Astrocyte (in vitro differentiated cells and primary cell): ENCODE data around the gene PDZD11.

Experiments
- EZH2 ChIP-seq: IDR thresholded peaks from 2 replicates; pipeline ENCODE4 v1.6.1; 2012; ENCODE audit warnings: mild to moderate bottlenecking, low read length, inconsistent platforms; ENCODE audit not compliant: insufficient read depth
- TF ChIP-seq, protein P1 (sequence below): IDR thresholded peaks from 2 replicates; pipeline ENCODE4 v1.5.1; 2011; ENCODE audit warnings: low read depth, mild to moderate bottlenecking, inconsistent platforms, low read length, moderate library complexity; ENCODE audit not compliant: insufficient read depth

DNA sequence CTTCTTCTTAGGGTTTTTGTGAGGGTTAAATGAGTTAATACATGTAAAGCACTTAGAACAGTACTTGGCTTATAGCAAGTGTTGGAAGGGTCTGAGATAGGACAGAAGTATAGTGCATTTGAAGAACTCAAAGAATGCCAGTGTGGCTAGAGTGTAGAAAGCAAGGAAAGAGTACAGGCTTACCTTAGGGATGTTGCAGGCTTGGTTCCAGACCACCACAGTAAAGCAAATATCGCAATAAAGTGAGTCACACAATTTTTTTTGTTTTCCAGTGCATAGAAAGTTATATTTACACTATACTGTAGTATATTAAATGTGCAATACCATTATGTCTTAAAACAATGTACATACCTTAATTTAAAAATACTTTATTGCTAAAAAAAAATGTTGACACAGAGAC, 41.4 kb upstream of the PDZD11 start:
- TF ChIP-seq, protein P1, sequence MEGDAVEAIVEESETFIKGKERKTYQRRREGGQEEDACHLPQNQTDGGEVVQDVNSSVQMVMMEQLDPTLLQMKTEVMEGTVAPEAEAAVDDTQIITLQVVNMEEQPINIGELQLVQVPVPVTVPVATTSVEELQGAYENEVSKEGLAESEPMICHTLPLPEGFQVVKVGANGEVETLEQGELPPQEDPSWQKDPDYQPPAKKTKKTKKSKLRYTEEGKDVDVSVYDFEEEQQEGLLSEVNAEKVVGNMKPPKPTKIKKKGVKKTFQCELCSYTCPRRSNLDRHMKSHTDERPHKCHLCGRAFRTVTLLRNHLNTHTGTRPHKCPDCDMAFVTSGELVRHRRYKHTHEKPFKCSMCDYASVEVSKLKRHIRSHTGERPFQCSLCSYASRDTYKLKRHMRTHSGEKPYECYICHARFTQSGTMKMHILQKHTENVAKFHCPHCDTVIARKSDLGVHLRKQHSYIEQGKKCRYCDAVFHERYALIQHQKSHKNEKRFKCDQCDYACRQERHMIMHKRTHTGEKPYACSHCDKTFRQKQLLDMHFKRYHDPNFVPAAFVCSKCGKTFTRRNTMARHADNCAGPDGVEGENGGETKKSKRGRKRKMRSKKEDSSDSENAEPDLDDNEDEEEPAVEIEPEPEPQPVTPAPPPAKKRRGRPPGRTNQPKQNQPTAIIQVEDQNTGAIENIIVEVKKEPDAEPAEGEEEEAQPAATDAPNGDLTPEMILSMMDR: no peak
- TF ChIP-seq EZH2: no peak
